Activated effector memory CD4-positive, alpha-beta T cell treated with anti-CD3 and anti-CD28 coated beads, Interleukin-2, amount 50 U/mL, for 16 hours (primary cell): ENCODE measurements around the gene MCRIP2.

Experiments used
- DNase-seq: peaks from one replicate; pipeline ENCODE4 v3.0.0-alpha.2; 2020

MCRIP2 gene

DNA sequence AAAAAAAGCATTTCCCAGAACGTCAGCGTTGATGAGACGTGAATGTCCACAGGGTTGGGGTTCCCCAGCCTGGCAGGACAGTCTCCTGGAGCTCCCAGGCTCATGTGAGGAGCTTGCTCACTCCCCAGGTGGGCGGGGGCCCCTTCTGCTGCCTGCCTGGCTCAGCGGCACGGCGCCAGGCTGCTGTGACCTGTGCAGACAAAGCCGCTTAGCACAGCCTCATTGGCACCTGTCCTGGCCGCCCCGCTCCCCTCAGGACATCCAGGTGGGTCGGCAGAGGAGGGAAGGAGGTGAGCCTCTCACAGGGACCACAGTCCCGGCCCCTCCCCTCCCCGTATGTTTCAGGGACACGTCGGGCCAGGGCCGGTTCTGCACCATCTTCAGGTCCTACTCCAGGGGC, 23.8 kb upstream of the MCRIP2 start:
- DNase-seq = no peak

DNA sequence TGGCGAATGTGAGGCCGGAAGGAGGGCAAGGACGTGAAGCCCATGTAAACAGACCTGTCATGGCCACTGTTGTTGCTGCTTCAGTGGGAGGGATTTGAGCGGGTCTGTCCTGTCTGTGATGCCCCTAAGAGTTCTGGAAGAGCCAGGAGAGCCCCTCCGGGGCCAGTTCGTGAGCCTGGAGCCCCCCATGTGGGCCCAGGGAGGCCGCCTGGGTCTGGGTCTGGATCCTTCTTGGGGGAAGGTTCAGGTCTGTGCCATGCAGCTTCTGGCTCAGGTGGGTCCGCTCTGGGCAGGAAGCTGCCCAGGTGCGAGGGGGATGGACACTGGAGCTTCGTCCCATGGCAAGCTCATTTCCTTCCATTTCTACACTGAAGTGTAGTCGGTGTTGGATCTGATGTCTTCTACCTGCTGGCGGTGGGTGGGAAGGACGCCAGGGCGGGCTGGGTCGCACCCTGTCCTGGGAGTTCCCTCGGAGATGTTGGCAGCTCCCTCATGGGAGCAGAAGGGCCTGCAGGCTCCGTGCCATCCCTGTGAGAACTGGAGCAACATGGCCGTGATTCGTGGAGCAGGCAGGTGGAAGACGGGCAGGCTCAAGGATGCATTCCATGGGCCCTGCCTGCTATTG, 22.0 kb upstream of the MCRIP2 start:
- no peak for DNase-seq

DNA sequence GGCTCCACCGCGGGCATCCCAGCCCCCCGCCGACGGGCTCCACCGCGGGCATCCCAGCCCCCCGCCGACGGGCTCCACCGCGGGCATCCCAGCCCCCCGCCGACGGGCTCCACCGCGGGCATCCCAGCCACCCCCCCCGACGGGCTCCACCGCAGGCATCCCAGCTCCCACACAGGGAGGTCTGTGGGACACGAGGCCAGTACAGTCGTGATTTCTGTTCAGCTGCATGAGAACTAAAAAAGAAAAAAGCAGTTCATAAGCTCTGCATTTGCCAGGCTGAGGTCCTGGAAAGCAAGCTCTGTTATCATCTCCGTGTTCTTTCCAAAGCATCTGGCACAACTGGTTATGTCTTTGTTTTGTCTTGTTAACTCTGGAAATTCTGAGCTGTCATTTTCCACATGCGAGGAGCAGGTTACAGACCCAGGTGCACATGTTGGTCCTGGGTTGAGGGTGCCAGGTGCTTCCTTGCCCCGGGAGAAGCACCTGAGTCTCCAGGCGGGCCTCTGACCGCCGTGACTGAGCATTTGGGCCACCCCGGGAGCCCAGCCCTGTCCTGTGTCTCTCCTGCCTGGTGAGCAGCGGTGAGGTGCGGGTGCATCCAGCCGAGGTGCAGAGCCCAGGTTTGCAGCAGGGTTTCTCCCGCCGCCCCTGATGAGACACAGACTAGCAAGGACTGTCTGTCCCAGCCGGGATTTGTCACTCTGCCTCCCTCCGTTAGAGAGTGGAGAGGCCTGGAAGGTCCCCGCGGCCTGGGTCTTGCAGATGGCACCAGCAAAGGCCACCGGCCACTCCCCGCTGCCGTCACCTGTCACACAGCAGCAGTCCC, 20.7 kb upstream of the MCRIP2 start:
- DNase-seq = no peak

DNA sequence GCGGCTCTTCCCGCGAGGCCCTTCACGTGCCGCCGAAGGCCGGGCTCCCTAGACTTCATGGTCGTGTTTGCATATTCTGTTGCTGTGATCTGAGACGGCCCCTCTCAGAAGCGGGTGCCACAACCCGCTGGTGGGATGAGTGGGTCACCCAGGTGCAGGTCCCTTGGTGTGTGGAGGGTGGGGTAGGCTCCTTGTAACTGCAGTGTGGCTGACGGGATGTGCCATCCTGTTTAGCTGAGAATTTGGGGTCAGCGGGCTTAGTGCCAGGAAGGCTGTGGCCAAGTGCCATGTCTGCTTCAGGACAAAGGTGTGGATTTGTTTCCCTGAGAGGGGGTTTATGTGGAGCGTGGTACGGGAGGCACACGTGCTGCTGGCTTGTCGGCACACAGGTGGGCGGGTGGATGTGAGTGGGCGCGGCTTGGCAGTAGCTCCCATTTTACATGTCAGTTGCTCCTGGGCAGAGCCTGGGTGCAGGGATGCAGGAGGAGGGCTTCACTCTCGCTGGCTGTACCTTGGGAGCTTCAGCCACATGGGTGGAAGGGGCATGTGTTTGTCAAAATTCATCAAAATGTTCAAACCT, 20.0 kb upstream of the MCRIP2 start:
- DNase-seq = no peak

DNA sequence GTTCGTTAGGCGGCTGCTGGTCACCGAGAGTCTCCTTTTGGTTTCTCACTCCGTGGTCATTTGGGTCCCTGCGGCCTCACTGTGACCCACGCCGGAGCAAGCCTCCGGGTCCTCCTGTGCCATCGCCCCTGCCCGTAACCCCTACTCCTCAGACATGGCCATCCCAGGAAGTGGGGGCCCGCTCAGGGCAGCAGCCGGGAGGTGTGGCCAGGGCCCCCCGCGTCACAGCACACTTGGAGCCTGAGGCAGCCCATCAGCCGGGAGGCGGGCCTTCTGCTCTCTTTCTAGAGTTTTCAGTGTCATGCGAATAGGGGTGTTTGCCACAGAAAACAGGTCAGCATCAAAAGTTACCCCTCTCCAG, 18.7 kb upstream of the MCRIP2 start:
- DNase-seq = no peak

DNA sequence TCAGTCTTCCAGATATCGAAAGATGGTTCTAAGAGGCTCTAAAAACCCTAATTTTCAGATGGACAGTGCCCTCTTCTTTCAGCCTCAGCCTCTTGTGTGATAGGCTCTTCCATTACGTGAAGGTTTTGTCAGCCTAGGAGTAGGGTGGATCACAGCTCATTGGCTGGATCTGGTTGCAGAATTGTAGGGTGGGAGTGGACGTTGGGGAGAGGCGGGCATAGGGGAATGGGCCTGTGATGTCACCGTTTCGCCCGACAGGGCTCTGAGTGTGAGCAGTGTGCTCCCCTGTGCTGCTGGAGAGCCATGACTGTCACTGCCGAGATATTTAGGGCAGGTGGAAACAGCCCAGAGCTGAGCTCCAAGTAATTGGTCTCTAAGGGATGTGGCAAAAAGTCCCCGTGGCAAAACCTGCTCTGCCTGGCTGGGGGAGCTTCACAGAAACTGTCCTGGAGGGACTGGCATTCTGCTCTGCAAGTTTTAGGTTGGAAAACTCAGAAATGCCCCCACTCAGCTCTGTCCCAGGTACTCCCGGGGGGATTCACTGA, 17.0 kb upstream of the MCRIP2 start:
- DNase-seq = no peak

DNA sequence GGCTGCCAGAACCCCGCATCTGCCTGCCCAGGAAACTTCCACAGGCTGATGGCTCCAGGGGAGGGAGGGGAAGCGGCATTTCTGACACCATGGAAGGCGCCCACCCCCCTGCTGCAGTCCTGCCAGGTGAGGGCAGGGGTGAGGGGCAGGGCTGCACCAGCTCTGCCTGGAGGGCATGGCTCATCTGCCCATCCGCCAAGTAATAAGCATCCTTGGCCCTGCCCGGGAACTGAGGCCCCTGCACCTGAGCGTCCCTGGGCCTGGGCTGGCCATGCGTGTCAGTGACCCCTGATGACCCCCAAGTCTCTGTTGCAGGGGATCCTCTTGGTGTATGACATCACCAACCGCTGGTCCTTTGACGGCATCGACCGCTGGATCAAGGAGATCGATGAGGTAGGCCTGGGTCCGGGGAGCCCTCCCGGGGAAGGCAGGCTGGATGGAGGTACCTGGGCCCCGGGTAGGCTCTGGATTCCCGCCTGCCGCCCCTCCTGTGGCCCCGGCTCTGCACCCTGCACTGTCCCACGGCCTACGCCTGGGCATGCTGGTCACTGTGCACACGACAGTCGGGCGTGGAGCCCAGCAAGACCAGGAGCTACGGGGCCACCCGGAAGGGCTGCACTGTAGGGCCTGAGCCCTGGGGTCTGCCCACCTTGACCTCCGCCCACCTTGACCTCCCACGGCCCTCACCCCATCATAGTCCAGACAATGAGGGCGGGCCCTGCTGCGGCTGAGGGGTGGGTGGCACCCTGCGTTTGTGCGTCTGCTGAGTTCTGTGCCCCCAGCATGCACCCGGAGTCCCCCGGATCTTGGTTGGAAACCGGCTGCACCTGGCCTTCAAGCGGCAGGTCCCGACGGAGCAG, 16.3 kb upstream of the MCRIP2 start:
- DNase-seq = no peak

DNA sequence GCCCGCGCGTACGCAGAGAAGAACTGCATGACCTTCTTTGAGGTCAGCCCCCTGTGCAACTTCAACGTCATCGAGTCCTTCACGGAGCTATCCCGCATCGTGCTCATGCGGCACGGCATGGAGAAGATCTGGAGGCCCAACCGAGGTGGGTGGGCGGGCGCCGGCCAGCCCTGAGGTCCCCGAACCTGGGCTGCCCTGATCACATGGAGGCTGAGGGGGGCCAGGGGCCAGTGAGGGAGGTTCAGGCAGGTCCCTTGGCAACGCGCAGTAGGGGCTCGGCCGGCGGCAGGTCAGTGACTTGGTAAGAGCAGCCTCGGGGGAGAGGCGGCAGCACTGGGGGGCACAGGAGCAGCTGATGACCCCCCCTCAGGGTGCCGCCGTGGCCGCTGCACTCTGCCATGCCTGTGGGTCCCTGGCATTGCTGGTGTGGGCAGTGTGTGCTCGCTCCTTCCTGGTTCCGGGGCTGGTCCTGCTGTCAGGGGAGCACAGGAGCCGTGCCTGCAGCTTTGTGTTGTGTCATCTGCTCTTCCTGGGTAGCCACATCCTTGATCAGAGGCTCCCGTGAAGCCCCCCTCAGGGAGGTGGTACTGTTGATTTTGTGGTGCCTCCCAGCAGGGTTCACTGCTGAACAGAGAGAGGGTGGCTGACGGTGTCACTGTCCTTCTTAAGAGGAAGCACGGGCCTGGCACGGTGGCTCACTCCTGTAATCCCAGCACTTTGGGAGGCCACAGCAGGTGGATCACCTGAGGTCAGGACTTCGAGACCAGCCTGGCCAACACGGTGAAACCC, 15.5 kb upstream of the MCRIP2 start:
- no peak for DNase-seq

DNA sequence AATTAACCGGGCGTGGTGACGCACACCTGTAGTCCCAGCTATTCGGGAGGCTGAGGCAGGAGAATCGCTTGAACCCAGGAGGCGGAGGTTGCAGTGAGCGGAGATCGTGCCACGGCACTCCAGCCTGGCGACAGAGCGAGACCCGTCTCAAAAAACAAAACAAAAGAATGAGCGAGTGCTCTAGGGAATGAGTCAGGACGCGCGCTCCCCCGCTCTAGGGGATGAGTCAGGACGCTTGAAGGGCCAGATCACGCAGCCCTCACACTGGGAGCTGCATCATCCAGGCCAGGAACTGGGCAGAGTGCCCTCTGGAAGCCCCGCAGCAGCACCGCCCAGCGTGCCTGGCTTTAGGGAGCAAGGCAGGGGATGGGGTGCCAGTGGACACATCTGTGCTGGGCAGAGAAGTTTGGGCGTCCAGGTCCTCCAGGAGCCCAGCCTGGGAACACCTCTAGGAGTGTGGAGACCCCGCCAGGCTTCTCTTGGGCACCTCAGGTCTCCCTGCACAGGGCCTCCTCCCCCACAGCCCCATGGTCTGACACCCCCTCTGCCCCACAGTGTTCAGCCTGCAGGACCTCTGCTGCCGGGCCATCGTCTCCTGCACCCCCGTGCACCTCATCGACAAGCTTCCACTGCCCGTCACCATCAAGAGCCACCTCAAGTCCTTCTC, 14.7 kb upstream of the MCRIP2 start:
- DNase-seq = no peak

DNA sequence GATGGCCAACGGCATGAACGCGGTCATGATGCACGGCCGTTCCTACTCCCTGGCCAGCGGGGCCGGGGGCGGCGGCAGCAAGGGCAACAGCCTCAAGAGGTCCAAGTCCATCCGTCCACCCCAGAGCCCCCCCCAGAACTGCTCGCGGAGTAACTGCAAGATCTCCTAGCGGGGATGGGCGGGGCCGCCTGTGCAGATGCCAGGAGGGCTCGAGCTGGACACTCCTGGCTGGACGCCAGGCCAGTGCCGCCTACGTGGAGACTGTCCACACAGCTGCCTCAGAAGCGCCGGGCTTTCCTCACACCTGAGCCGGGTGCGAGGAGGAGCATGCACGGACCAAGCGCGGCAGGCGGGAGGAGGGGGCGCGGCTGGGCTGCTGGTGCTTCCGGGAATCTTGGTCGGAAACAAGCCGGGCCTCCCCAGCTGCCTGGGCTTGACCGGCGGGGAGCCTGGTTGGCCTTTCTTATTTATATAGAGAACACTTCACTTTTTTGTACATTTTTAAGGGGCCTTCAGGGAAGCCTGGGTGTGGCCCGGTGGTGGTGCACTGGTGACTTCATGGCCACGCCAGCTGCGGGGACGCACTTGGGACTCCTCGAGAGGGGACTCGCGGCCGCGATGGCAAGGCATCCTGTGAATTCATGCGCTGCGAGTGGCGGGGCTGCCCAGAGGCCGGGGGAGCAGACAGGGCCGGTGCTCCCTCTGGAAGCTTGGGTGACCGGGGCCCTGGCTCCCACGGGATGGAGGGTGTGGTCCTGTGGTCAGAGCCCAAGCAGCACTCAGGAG, 14.0 kb upstream of the MCRIP2 start:
- no peak for DNase-seq

DNA sequence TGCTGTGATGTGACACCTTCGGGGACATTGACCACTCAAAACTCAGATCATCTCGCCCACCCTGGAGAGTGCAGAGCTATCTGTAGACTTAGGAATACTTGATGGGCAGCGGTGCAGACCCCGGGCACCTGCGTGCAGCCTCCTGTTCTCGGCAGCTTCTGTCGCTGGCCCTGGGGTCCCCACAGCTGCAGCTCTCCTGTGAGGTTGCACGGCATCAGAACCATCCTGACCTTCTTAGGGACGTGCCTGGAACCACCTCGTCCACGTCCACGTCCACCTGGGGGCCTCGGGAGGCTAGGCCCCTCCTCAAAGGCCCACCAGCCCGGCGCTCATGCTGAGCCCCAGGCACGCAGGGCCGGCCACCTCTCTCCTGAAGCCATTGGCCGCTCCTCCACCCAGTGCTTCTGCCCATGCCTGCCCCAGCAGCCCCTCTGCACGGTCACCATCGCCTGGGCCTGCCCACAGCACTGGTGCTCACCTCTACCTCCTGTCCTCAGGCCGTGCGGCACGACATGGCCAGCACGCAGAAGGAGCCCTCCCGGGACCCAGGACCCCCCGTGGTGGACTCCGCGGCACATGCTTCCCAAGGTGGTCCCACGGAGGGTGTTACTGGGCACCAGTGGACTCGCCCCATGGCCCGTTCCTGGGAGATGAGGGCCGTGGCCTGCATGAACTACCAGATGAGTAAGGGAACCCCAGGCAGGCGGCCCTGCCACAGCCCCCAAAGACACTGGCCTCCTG, 13.1 kb upstream of the MCRIP2 start:
- no peak for DNase-seq

DNA sequence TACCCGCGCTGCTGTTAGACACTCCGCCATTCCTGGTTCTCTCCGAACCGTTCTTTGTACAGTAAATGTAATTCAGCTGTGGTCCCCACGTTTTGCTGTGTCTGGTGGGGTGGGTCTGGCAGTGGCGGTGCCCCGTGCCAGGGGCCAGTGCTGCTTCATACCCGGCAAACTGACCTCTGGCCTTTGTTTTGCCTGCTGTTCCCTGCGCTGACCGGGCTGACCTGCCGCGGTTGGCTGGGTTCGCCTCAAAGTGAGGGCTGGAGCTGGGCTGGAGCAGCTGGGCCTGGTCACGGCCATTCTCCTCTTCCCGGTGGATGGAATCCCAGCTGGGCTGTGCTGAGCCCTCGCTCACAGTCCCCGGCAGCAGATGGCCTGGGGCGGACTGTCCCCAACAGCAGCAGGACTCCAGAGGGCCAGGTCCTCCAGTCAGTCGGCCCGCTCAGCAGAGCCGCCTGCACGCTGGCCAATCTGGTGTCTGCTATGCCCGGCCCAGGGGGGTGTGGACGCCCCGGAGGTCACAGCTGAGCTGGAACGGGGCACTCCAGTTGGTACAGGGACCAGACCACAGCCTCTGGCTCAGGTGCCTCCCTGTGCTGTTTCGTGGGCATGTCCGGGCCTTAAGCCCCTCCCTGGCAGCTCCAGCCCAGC, 12.3 kb upstream of the MCRIP2 start:
- DNase-seq = no peak

DNA sequence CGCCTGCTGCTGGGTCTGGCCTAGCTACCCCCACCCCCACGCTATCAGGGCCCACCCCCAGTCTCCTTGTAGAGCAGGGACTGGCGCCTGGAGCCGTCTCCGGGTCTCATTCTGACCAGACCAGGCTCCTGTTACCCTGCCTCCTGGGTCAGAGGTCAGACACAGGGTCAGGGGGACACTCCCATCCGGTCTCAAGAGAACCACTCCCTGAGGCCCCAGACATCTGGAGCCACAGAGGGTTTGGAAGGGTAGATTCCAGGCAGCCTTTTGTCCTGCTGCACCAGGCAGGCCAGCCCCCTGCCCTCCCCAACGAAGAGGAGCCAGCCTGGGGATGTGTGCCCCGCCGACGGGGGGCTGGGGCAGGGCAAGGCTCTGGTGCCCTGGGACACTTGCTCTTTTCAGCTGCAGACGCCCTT, 11.8 kb upstream of the MCRIP2 start:
- no peak for DNase-seq

DNA sequence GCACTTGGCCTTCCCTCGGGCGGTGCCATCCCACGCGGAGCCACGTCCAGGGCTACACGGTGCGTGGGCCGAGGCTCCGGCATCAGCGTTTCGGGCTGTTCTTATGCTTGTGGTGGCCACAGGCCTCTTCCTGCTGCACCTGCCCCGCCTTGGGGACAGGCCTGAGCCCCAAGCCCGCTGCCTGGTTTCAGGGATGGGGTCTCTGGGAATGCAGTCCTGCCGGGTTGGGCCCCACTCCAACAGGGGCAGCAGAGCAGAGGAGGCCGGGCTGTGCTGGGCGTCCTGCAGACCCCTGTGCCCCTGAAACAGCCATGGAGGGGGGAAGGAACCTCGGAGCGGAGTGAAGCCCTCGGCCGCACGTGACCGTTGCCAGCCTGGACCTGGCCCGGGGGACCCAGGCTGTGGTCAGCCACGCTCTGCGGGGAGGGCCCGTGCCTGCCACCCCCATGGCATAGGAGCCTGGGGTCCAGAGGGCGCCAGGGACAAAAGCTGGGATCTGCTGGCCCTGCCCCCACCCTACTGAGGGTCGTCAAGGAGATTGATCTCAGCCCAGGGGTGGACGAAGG, 11.3 kb upstream of the MCRIP2 start:
- no peak for DNase-seq

DNA sequence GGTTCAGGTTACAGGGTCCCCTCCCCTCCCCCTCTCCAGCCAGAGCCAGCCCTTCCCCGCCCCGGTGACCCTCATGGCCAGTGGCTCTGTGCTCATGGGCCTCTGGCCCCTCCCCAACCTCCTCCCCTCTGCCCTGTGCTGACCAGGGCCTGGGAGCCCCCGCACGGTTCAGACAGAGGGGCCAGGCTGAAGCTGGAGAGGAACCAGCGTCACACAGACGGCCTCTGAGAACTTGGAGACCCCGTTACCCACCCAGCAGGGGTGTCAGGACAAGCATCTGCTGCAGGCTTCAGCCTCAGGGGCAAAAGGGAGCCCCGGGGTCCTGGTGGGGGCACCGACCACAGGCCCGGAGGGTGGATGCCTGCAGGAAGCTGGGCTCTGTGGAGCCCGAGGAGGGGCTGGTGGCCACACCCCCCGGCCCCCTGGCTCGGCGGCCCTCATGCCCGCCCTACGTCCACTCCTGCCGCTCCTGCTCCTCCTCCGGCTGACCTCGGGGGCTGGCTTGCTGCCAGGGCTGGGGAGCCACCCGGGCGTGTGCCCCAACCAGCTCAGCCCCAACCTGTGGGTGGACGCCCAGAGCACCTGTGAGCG, 10.7 kb upstream of the MCRIP2 start, which contains the start of gene WFIKKN1:
WFIKKN1 (plus strand) TSS at position 171 of the 591 bp plus-strand sequence; CDS start at position 440, 269 bp downstream.
- no peak for DNase-seq

DNA sequence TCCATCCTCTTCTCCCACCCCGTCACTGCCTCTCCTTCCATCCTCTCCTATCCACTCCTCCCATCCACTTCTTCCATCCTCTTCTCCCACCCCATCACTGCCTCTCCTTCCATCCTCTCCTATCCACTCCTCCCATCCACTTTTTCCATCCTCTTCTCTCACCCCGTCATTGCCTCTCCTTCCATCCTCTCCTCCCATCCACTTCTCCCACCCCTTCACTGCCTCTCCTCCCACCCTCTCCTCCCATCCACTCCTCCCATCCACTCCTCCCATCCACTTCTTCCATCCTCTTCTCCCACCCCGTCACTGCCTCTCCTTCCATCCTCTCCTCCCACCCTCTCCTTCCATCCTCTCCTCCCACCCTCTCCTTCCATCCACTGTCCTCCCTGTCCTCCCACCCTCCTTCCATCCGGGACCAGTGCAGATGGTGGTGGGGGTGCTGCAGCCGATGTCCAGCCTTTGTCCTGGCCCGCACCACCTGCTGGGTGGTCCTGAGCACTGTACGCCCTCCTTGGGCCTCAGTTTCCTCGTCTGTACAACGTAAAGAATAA, 9.7 kb upstream of the MCRIP2 start:
- no peak for DNase-seq

DNA sequence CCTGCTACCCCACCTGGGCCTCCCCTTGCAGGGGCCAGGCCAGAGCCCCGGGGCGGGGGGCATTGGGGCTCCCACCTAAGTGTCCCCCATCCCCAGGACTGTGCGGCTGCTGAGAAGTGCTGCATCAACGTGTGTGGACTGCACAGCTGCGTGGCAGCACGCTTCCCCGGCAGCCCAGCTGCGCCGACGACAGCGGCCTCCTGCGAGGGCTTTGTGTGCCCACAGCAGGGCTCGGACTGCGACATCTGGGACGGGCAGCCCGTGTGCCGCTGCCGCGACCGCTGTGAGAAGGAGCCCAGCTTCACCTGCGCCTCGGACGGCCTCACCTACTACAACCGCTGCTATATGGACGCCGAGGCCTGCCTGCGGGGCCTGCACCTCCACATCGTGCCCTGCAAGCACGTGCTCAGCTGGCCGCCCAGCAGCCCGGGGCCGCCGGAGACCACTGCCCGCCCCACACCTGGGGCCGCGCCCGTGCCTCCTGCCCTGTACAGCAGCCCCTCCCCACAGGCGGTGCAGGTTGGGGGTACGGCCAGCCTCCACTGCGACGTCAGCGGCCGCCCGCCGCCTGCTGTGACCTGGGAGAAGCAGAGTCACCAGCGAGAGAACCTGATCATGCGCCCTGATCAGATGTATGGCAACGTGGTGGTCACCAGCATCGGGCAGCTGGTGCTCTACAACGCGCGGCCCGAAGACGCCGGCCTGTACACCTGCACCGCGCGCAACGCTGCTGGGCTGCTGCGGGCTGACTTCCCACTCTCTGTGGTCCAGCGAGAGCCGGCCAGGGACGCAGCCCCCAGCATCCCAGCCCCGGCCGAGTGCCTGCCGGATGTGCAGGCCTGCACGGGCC, 8.9 kb upstream of the MCRIP2 start:
- no peak for DNase-seq
